ENCODE data around the gene MAB21L4. TPM values are rescaled to one million over a fixed set of nuclear protein-coding genes. Genes with fewer than 3 reads are reported as not detected.

MAB21L4 gene
- polyA plus RNA-seq, 4 donors = 3.8 to 29.3 (median 9.1) TPM

- WGBS, 3 donors = 44 to 55% (median 47%) methylated on average over 38 of the region's 38 CpGs
- Histone ChIP-seq H3K27ac (ENCODE audit: low read depth in 1 of 3, low read length in 2 of 3) (peak overlapping the region in 1 of 3 donors; percentile 61), H3K27me3 (ENCODE audit: control insufficient read depth in 3 of 3, insufficient read depth in 3 of 3, low read length in 3 of 3) (no peaks in the 10 kb centered on the region), H3K4me3 (ENCODE audit: low read depth in 1 of 3, low read length in 3 of 3) (no peak overlapping the region), H3K4me1 (ENCODE audit: control insufficient read depth in 3 of 3, insufficient read depth in 2 of 3, low read depth in 1 of 3, low read length in 2 of 3) (no peaks in the 10 kb centered on the region), H3K9me3 (ENCODE audit: control insufficient read depth in 2 of 2, insufficient read depth in 1 of 2, low read depth in 1 of 2, low read length in 1 of 2) (no peaks in the 10 kb centered on the region), H3K36me3 (ENCODE audit: control insufficient read depth in 3 of 3, insufficient read depth in 2 of 3, low read depth in 1 of 3, low read length in 3 of 3) (no peaks in the 10 kb centered on the region)
- peak; percentile 34 to 47 for DNase-seq
- FAIRE-seq = no peak
Measured at GRCh38 chr2:240926516-240927389, 30.8 kb upstream of the MAB21L4 start.

- 78 to 89% (median 88%) methylated on average over 28 to 29 of the region's 29 CpGs for WGBS, 3 donors
- Histone ChIP-seq H3K36me3 (ENCODE audit: control insufficient read depth in 3 of 3, insufficient read depth in 2 of 3, low read depth in 1 of 3, low read length in 3 of 3) (no peaks in the 10 kb centered on the region), H3K27ac (ENCODE audit: low read depth in 1 of 3, low read length in 2 of 3) (no peak overlapping the region), H3K4me1 (ENCODE audit: control insufficient read depth in 3 of 3, insufficient read depth in 2 of 3, low read depth in 1 of 3, low read length in 2 of 3) (no peaks in the 10 kb centered on the region), H3K9me3 (ENCODE audit: control insufficient read depth in 2 of 2, insufficient read depth in 1 of 2, low read depth in 1 of 2, low read length in 1 of 2) (no peaks in the 10 kb centered on the region), H3K27me3 (ENCODE audit: control insufficient read depth in 3 of 3, insufficient read depth in 3 of 3, low read length in 3 of 3) (no peaks in the 10 kb centered on the region), H3K4me3 (ENCODE audit: low read depth in 1 of 3, low read length in 3 of 3) (no peak overlapping the region)
- DNase-seq (no peak), FAIRE-seq (no peak)
Measured at GRCh38 chr2:240925568-240926515, 29.9 kb upstream of the MAB21L4 start.

GRCh38 chr2:240925191-240925567, 29.2 kb upstream of the MAB21L4 start:
- FAIRE-seq (no peak), DNase-seq (no peak)
- no peak overlapping the region for H3K4me3 ChIP-seq (ENCODE audit: low read depth in 1 of 3, low read length in 3 of 3)
- H3K27ac ChIP-seq (ENCODE audit: low read depth in 1 of 3, low read length in 2 of 3) = no peak overlapping the region
- H3K27me3 ChIP-seq (ENCODE audit: control insufficient read depth in 3 of 3, insufficient read depth in 3 of 3, low read length in 3 of 3) = no peaks in the 10 kb centered on the region
- H3K4me1 ChIP-seq (ENCODE audit: control insufficient read depth in 3 of 3, insufficient read depth in 2 of 3, low read depth in 1 of 3, low read length in 2 of 3) = no peaks in the 10 kb centered on the region
- 55 to 82% (median 77%) methylated on average over 14 of the region's 14 CpGs for WGBS, 3 donors
- no peaks in the 10 kb centered on the region for H3K36me3 ChIP-seq (ENCODE audit: control insufficient read depth in 3 of 3, insufficient read depth in 2 of 3, low read depth in 1 of 3, low read length in 3 of 3)
- H3K9me3 ChIP-seq (ENCODE audit: control insufficient read depth in 2 of 2, insufficient read depth in 1 of 2, low read depth in 1 of 2, low read length in 1 of 2) = no peaks in the 10 kb centered on the region

- FAIRE-seq (no peak), DNase-seq (no peak)
- Histone ChIP-seq H3K9me3 (ENCODE audit: control insufficient read depth in 2 of 2, insufficient read depth in 1 of 2, low read depth in 1 of 2, low read length in 1 of 2) (no peaks in the 10 kb centered on the region), H3K4me3 (ENCODE audit: low read depth in 1 of 3, low read length in 3 of 3) (no peak overlapping the region), H3K36me3 (ENCODE audit: control insufficient read depth in 3 of 3, insufficient read depth in 2 of 3, low read depth in 1 of 3, low read length in 3 of 3) (no peaks in the 10 kb centered on the region), H3K4me1 (ENCODE audit: control insufficient read depth in 3 of 3, insufficient read depth in 2 of 3, low read depth in 1 of 3, low read length in 2 of 3) (no peaks in the 10 kb centered on the region), H3K27me3 (ENCODE audit: control insufficient read depth in 3 of 3, insufficient read depth in 3 of 3, low read length in 3 of 3) (no peaks in the 10 kb centered on the region), H3K27ac (ENCODE audit: low read depth in 1 of 3, low read length in 2 of 3) (no peak overlapping the region)
- 59 to 73% (median 60%) methylated on average over 15 of the region's 15 CpGs for WGBS, 3 donors
Measured at GRCh38 chr2:240922982-240923537, 27.1 kb upstream of the MAB21L4 start.

GRCh38 chr2:240922245-240922981, 26.5 kb upstream of the MAB21L4 start:
- WGBS, 3 donors = 79 to 82% (median 82%) methylated on average over 17 to 18 of the region's 18 CpGs
- no peaks in the 10 kb centered on the region for H3K27me3 ChIP-seq (ENCODE audit: control insufficient read depth in 3 of 3, insufficient read depth in 3 of 3, low read length in 3 of 3)
- H3K4me1 ChIP-seq (ENCODE audit: control insufficient read depth in 3 of 3, insufficient read depth in 2 of 3, low read depth in 1 of 3, low read length in 2 of 3) = no peaks in the 10 kb centered on the region
- DNase-seq (no peak), FAIRE-seq (no peak)
- no peaks in the 10 kb centered on the region for H3K36me3 ChIP-seq (ENCODE audit: control insufficient read depth in 3 of 3, insufficient read depth in 2 of 3, low read depth in 1 of 3, low read length in 3 of 3)
- no peak overlapping the region for H3K4me3 ChIP-seq (ENCODE audit: low read depth in 1 of 3, low read length in 3 of 3)
- H3K27ac ChIP-seq (ENCODE audit: low read depth in 1 of 3, low read length in 2 of 3) = no peak overlapping the region
- H3K9me3 ChIP-seq (ENCODE audit: control insufficient read depth in 2 of 2, insufficient read depth in 1 of 2, low read depth in 1 of 2, low read length in 1 of 2) = no peaks in the 10 kb centered on the region

- Histone ChIP-seq H3K9me3 (ENCODE audit: control insufficient read depth in 2 of 2, insufficient read depth in 1 of 2, low read depth in 1 of 2, low read length in 1 of 2) (no peaks in the 10 kb centered on the region), H3K36me3 (ENCODE audit: control insufficient read depth in 3 of 3, insufficient read depth in 2 of 3, low read depth in 1 of 3, low read length in 3 of 3) (no peaks in the 10 kb centered on the region), H3K27ac (ENCODE audit: low read depth in 1 of 3, low read length in 2 of 3) (no peak overlapping the region), H3K4me3 (ENCODE audit: low read depth in 1 of 3, low read length in 3 of 3) (no peak overlapping the region), H3K27me3 (ENCODE audit: control insufficient read depth in 3 of 3, insufficient read depth in 3 of 3, low read length in 3 of 3) (no peaks in the 10 kb centered on the region), H3K4me1 (ENCODE audit: control insufficient read depth in 3 of 3, insufficient read depth in 2 of 3, low read depth in 1 of 3, low read length in 2 of 3) (peaks cover 0 to 4% (median 0%) of the 10 kb centered on the region in 3 donors)
- no peak for FAIRE-seq
- WGBS, 3 donors = 29 to 84% (median 82%) methylated on average over 1 of the region's 1 CpG
- no peak for DNase-seq
Measured at GRCh38 chr2:240921995-240922244, 26.0 kb upstream of the MAB21L4 start.

- WGBS, 3 donors = 77 to 90% (median 77%) methylated on average over 13 of the region's 13 CpGs
- no peak for FAIRE-seq
Measured at GRCh38 chr2:240921311-240921994, 25.5 kb upstream of the MAB21L4 start.

More at GRCh38 chr2:240921311-240921994, 25.5 kb upstream of the MAB21L4 start:
- peaks cover 0 to 9% (median 0%) of the 10 kb centered on the region in 3 donors for H3K4me1 ChIP-seq (ENCODE audit: control insufficient read depth in 3 of 3, insufficient read depth in 2 of 3, low read depth in 1 of 3, low read length in 2 of 3)
- H3K27me3 ChIP-seq (ENCODE audit: control insufficient read depth in 3 of 3, insufficient read depth in 3 of 3, low read length in 3 of 3) = no peaks in the 10 kb centered on the region
- no peaks in the 10 kb centered on the region for H3K36me3 ChIP-seq (ENCODE audit: control insufficient read depth in 3 of 3, insufficient read depth in 2 of 3, low read depth in 1 of 3, low read length in 3 of 3)
- no peak for DNase-seq
- H3K27ac ChIP-seq (ENCODE audit: low read depth in 1 of 3, low read length in 2 of 3) = peak overlapping the region in 1 of 3 donors; percentile 44
- H3K4me3 ChIP-seq (ENCODE audit: low read depth in 1 of 3, low read length in 3 of 3) = no peak overlapping the region
- H3K9me3 ChIP-seq (ENCODE audit: control insufficient read depth in 2 of 2, insufficient read depth in 1 of 2, low read depth in 1 of 2, low read length in 1 of 2) = no peaks in the 10 kb centered on the region
